DND-41 (cell line): ENCODE data around the gene MRPL54.

Source experiments
- ATAC-seq: fragments of 200-7000 bp; cut with Tn5 transposase; 3 replicates; pipeline ENCODE4 v1.9.1; 2021; ENCODE audit warnings: low read depth; ENCODE audit not compliant: insufficient read depth
- DNase-seq: peaks from one replicate; pipeline ENCODE4 v3.0.0-alpha.2; 2020
- H2AFZ ChIP-seq: 2 replicates; pipeline ENCODE4 v1.6.0; 2012; ENCODE audit warnings: low read depth, low read length
- H3K27ac ChIP-seq: 2 replicates; pipeline ENCODE4 v1.5.1; 2012; ENCODE audit warnings: low read length, inconsistent platforms
- H3K27me3 ChIP-seq: fragments of 200-600 bp; sonication (generic); 2 replicates; pipeline ENCODE4 v1.6.0; 2012; ENCODE audit warnings: low read length, mild to moderate bottlenecking, inconsistent platforms; ENCODE audit not compliant: insufficient read depth, poor library complexity
- H3K36me3 ChIP-seq: 2 replicates; pipeline ENCODE4 v1.5.1; 2012; ENCODE audit warnings: low read length, inconsistent platforms; ENCODE audit not compliant: insufficient read depth
- H3K4me1 ChIP-seq: 2 replicates; pipeline ENCODE4 v1.5.1; 2012; ENCODE audit warnings: mild to moderate bottlenecking, low read length; ENCODE audit not compliant: insufficient read depth
- H3K4me2 ChIP-seq: 2 replicates; pipeline ENCODE4 v1.6.0; 2012; ENCODE audit warnings: mild to moderate bottlenecking, moderate library complexity, low read length, inconsistent platforms; ENCODE audit not compliant: insufficient read depth
- H3K4me3 ChIP-seq, 2 experiments: fragments of 200-600 bp in 1 of 2; shearing (Covaris generic) in 1 of 2; 2 replicates each; pipeline ENCODE4 v1.5.1; 2012 to 2016; ENCODE audit warnings: inconsistent platforms in 2 of 2, low read length in 2 of 2, mild to moderate bottlenecking in 2 of 2, low read depth in 1 of 2, moderate library complexity in 1 of 2
- H3K79me2 ChIP-seq: 2 replicates; pipeline ENCODE4 v1.6.0; 2012; ENCODE audit warnings: low read length, inconsistent platforms; ENCODE audit not compliant: insufficient read depth
- H3K9ac ChIP-seq: 2 replicates; pipeline ENCODE4 v1.6.0; 2012; ENCODE audit warnings: low read depth, mild to moderate bottlenecking, inconsistent platforms, low read length, moderate library complexity
- H3K9me3 ChIP-seq: 2 replicates; pipeline ENCODE4 v1.5.1; 2012; ENCODE audit warnings: low read length, moderate library complexity, mild to moderate bottlenecking, inconsistent platforms; ENCODE audit not compliant: insufficient read depth, severe bottlenecking
- H4K20me1 ChIP-seq: 2 replicates; pipeline ENCODE4 v1.6.0; 2012; ENCODE audit warnings: low read length; ENCODE audit not compliant: insufficient read depth
- EZH2 ChIP-seq: IDR thresholded peaks from 3 replicates; pipeline ENCODE4 v1.6.1; 2012; ENCODE audit warnings: borderline replicate concordance, low read depth, mild to moderate bottlenecking, moderate library complexity, low read length, inconsistent platforms; ENCODE audit not compliant: severe bottlenecking
- TF ChIP-seq, protein P1 (sequence below): IDR thresholded peaks from 2 replicates; pipeline ENCODE4 v1.5.1; 2012; ENCODE audit warnings: borderline replicate concordance, low read length, moderate library complexity, mild to moderate bottlenecking; ENCODE audit not compliant: poor library complexity, severe bottlenecking; ENCODE audit errors: extremely low read depth

MRPL54 gene

DNA sequence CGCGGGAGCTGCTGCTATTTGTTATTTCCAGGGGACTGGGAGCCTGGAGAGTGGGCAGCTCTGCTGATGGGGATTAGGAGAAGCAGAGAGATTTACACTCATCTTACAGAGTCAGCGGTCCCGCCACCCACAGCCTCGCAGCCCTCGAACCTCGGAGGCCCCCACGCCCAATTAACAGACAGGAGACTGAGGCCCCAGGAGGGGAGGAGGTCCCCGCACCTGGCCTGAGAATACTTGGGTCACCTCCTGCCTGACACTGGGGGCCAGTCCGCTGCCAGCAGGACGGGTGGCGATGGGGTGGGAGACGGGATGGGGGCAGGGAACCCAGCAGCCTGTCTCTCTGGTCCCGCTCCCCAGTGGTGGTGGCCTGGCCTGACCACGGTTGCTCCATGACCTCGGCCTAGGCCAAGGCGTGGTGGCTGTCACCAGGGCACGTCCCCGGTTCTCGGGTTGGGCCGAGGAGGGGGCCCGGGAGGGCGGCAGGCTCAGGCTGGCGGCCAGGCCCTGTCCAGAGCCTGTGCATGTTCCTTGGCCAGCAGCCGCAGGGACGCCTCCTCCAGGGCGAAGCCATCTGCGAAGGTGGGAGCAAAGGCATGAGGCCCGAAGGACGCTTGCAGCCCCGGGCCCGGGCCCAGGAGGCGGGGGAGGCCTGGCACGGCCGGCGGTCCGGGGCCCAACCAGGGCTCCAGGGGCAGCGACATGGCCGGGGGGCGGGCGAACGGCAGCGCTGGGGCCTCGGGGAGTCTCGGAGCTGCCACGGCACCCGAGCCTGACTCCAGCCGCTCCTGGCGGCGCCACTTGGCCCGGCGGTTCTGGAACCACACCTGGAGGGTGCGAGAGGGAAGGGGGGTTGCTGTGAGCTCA is 7.9 kb downstream of the MRPL54 start:
- Histone ChIP-seq H3K4me2 (no peak overlapping the region), H3K9me3 (no peaks in the 10 kb centered on the region), H3K36me3 (peaks cover 29% of the 10 kb centered on the region), H4K20me1 (no peaks in the 10 kb centered on the region), H2AFZ (no peak overlapping the region), H3K4me3 (no peak overlapping the region), H3K9ac (no peak overlapping the region), H3K27ac (no peak overlapping the region), H3K4me1 (no peaks in the 10 kb centered on the region), H3K27me3 (no peaks in the 10 kb centered on the region), H3K79me2 (no peaks in the 10 kb centered on the region)
- DNase-seq, result no peak
- no peak for TF ChIP-seq EZH2
- TF ChIP-seq, protein P1, sequence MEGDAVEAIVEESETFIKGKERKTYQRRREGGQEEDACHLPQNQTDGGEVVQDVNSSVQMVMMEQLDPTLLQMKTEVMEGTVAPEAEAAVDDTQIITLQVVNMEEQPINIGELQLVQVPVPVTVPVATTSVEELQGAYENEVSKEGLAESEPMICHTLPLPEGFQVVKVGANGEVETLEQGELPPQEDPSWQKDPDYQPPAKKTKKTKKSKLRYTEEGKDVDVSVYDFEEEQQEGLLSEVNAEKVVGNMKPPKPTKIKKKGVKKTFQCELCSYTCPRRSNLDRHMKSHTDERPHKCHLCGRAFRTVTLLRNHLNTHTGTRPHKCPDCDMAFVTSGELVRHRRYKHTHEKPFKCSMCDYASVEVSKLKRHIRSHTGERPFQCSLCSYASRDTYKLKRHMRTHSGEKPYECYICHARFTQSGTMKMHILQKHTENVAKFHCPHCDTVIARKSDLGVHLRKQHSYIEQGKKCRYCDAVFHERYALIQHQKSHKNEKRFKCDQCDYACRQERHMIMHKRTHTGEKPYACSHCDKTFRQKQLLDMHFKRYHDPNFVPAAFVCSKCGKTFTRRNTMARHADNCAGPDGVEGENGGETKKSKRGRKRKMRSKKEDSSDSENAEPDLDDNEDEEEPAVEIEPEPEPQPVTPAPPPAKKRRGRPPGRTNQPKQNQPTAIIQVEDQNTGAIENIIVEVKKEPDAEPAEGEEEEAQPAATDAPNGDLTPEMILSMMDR, result no peak
- no peak for ATAC-seq

DNA sequence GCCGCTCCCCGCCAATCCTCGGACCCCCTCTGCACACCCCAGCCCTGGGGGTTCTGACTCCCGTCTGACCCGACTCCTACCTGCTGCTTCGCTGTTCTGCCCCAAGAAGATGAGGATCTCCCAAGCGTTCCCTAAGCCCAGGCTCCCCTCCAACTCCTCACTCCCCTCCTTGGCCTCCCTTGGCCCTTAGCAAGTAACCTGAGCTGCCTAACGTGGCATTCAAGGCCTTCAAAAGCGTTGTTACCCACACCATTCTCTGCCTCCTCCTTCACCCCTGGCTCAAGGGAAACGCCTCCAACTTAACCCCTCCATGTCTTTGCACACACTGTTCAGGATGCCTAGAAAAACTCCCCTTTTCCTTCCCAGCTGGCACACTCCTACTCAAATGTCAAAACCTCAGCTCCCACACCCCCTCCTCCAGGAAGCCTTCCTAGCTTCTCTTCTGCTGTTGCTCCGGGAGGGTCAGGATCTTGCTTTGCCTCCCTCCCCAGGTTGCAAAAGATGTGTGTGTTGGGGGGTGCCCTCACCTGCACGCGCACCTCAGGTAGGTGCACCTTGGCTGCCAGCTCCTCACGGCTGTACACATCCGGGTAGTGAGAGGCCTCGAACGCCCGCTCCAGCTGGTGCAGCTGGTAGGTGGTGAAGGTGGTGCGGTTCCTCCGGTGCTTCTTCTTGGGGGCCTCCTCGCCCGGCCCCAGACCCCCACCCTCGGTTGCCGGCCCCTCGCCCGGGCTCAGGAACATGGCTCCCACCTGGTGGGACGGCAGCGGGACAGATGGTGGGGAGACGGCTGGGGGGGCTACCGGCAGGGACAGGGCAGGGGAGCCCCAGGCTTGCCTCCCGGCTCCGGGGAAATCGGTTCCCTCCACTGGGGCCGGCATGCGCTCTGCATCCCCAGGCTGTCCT is 8.8 kb downstream of the MRPL54 start:
- no peaks in the 10 kb centered on the region for H3K9me3 ChIP-seq

DNA sequence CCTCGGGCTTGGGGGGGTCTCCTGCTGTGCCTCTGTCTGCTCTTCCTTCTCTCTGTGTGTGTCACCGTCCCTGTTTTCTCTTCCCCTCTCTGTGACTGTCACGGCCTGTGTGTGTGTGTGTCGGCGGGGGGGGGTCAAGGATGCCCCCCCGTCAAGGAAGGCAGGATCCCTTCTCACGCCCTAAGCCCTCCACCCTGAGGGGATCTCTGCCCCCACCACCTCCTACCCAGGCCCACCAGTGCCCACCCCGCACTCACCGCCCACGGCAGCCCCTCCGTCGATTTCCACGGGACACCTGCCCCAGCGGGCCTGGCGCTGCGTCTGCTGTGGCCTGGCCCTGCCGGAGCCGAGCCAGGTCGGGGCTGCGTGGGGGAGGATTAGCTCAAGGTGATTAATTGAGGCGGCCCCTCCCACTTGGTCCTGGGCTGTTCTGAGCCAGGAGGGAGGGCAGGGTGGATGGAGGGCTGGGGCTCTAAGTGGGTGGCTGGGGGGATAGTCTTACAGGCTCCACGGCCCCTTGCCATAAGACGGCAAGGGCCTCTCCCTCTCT is 9.5 kb downstream of the MRPL54 start, which contains the start of gene RAX2:
RAX2 (minus strand) TSS at position 323 of the 550 bp plus-strand sequence. CDS start 486 bp downstream, outside the sequence.
- no peak within 1 kb of the TSS for H3K27ac ChIP-seq
- no peaks in the 10 kb centered on the region for H3K79me2 ChIP-seq
- DNase-seq, result no peak
- no peaks in the 10 kb centered on the region for H4K20me1 ChIP-seq
- no peaks in the 10 kb centered on the region for H3K4me1 ChIP-seq
- H3K36me3 ChIP-seq, result peaks cover 21% of the 10 kb centered on the region
- no peaks in the 10 kb centered on the region for H3K27me3 ChIP-seq
- TF ChIP-seq EZH2, result no peak
- TF ChIP-seq, protein P1, result no peak
- H3K4me3 ChIP-seq, result no peak within 1 kb of the TSS
- no peak for ATAC-seq
- H3K4me2 ChIP-seq, result no peak within 1 kb of the TSS
- H3K9me3 ChIP-seq, result no peaks in the 10 kb centered on the region
- H3K9ac ChIP-seq, result no peak within 1 kb of the TSS
- no peak within 1 kb of the TSS for H2AFZ ChIP-seq

More for the DNA sequence above, 8.8 kb downstream of the MRPL54 start:
- no peaks in the 10 kb centered on the region for H3K27me3 ChIP-seq
- DNase-seq (no peak), ATAC-seq (no peak)
- H3K27ac ChIP-seq, result no peak overlapping the region
- no peaks in the 10 kb centered on the region for H4K20me1 ChIP-seq
- no peak overlapping the region for H3K4me2 ChIP-seq
- H2AFZ ChIP-seq, result no peak overlapping the region
- TF ChIP-seq, protein P1, result no peak
- TF ChIP-seq EZH2, result no peak
- no peaks in the 10 kb centered on the region for H3K79me2 ChIP-seq
- H3K4me3 ChIP-seq, result no peak overlapping the region
- no peaks in the 10 kb centered on the region for H3K4me1 ChIP-seq
- H3K9ac ChIP-seq, result no peak overlapping the region
- peaks cover 28% of the 10 kb centered on the region for H3K36me3 ChIP-seq
